H1 (cell line): Measurements from ENCODE around the gene HOMER2. TPM values are rescaled to one million over a fixed set of nuclear protein-coding genes. Genes with fewer than 3 reads are reported as not detected.

Experiments used
- CTCF ChIA-PET: fragments of 300-600 bp; sonication (Branson Sonifier 250); formaldehyde crosslinking; loops from one replicate; lab custom pipeline; 2021; ENCODE audit not compliant: partially characterized antibody; lab: Charles Lee
- POLR2A ChIA-PET: fragments of 300-600 bp; sonication (Branson Sonifier 250); formaldehyde crosslinking; loops from one replicate; lab custom pipeline; 2021; ENCODE audit warnings: inconsistent platforms; ENCODE audit not compliant: partially characterized antibody; lab: Charles Lee
- DNase-seq, 2 experiments: peaks; one replicate each; pipeline versions ENCODE4 v3.0.0 to v3.0.0-alpha.2; 2010 to 2022; ENCODE audit warnings: low spot score in 2 of 2, low read depth in 1 of 2, mixed read lengths in 1 of 2
- FAIRE-seq: peaks from 2 replicates; lab custom pipeline; 2011; peaks lifted over from hg19 to GRCh38; lab: Jason Lieb, UNC
- H2AFZ ChIP-seq: 2 replicates; pipeline ENCODE4 v1.8.1; 2012; ENCODE audit warnings: low read length, inconsistent platforms
- H2AK5ac ChIP-seq: 2 replicates; pipeline ENCODE4 v1.6.1; 2013; ENCODE audit warnings: low read depth, low read length
- H2BK120ac ChIP-seq: replicated peaks from 2 replicates; pipeline ENCODE3; 2013; ENCODE audit warnings: low read depth, low read length, inconsistent platforms
- H2BK12ac ChIP-seq: 2 replicates; pipeline ENCODE4 v1.6.1; 2013; ENCODE audit warnings: low read depth, low read length
- H2BK15ac ChIP-seq: 2 replicates; pipeline ENCODE4 v1.6.1; 2013; ENCODE audit warnings: low read length
- H2BK20ac ChIP-seq: 2 replicates; pipeline ENCODE4 v1.6.1; 2013; ENCODE audit warnings: low read length
- H2BK5ac ChIP-seq: 2 replicates; pipeline ENCODE4 v1.6.1; 2013; ENCODE audit warnings: low read depth, low read length
- H3K14ac ChIP-seq: 2 replicates; pipeline ENCODE4 v1.6.1; 2013; ENCODE audit warnings: inconsistent platforms; ENCODE audit not compliant: insufficient read length
- H3K18ac ChIP-seq: 2 replicates; pipeline ENCODE4 v1.6.1; 2013; ENCODE audit warnings: low read length; ENCODE audit errors: extremely low read depth
- H3K23ac ChIP-seq: 2 replicates; pipeline ENCODE4 v1.6.1; 2013; ENCODE audit warnings: inconsistent platforms; ENCODE audit not compliant: insufficient read length
- H3K23me2 ChIP-seq: 2 replicates; pipeline ENCODE4 v1.6.1; 2013; ENCODE audit warnings: low read depth, low read length
- H3K27ac ChIP-seq: 2 replicates; pipeline ENCODE4 v1.6.1; 2011; ENCODE audit warnings: low read depth, low read length, inconsistent platforms
- H3K27me3 ChIP-seq, 4 experiments: replicated peaks in 1 of 4; 1 replicate in 1 of 4; 2 replicates in 3 of 4; pipeline versions ENCODE4 v1.6.1 to v1.8.1; 2011 to 2013; ENCODE audit warnings: low read length in 3 of 4, mild to moderate bottlenecking in 3 of 4, inconsistent platforms in 2 of 4, mixed read lengths in 2 of 4, moderate library complexity in 1 of 4; ENCODE audit not compliant: control insufficient read depth in 3 of 4, insufficient read depth in 3 of 4; ENCODE audit errors: extremely low read depth in 1 of 4
- H3K36me3 ChIP-seq, 4 experiments: 2 replicates each; pipeline versions ENCODE4 v1.6.1 to v1.8.1; 2011 to 2013; ENCODE audit warnings: mild to moderate bottlenecking in 4 of 4, low read length in 3 of 4, moderate library complexity in 2 of 4, control low read depth in 1 of 4, inconsistent platforms in 1 of 4; ENCODE audit not compliant: insufficient read depth in 4 of 4, control insufficient read depth in 2 of 4
- H3K4ac ChIP-seq: replicated peaks from 2 replicates; pipeline ENCODE3; 2013; ENCODE audit warnings: low read length, low read depth, mixed read lengths, inconsistent platforms; ENCODE audit not compliant: insufficient read length
- H3K4me1 ChIP-seq, 4 experiments: replicated peaks in 1 of 4; 1 replicate in 1 of 4; 2 replicates in 3 of 4; pipeline versions ENCODE4 v1.6.1 to v1.8.1; 2011 to 2013; ENCODE audit warnings: low read length in 3 of 4, inconsistent platforms in 2 of 4, mixed read lengths in 1 of 4; ENCODE audit not compliant: insufficient read depth in 4 of 4, control insufficient read depth in 3 of 4
- H3K4me2 ChIP-seq, 2 experiments: 2 replicates each; pipeline versions ENCODE4 v1.6.1 to v1.8.1; 2011 to 2013; ENCODE audit warnings: low read depth in 2 of 2, low read length in 2 of 2, control low read depth in 1 of 2, inconsistent platforms in 1 of 2, mild to moderate bottlenecking in 1 of 2; ENCODE audit not compliant: insufficient read depth in 1 of 2
- H3K4me3 ChIP-seq, 4 experiments: fragments of 200-600, 300-600 bp in 1 of 4; sonication (generic), shearing (Covaris generic), sonication (Bioruptor Twin) in 1 of 4; 2 replicates each; pipeline versions ENCODE4 v1.5.1 to v1.8.1; 2011 to 2016; ENCODE audit warnings: low read length in 4 of 4, low read depth in 3 of 4, control low read depth in 2 of 4, inconsistent platforms in 2 of 4, mild to moderate bottlenecking in 2 of 4, mixed read lengths in 1 of 4, moderate library complexity in 1 of 4; ENCODE audit not compliant: insufficient read depth in 2 of 4; ENCODE audit errors: extremely low read depth in 1 of 4
- H3K56ac ChIP-seq: replicated peaks from 2 replicates; pipeline ENCODE3; 2013; ENCODE audit warnings: low read depth, mild to moderate bottlenecking, mixed read lengths, low read length, inconsistent platforms; ENCODE audit not compliant: insufficient read length
- H3K79me1 ChIP-seq: 2 replicates; pipeline ENCODE4 v1.6.1; 2013; ENCODE audit warnings: low read depth, low read length, control low read depth
- H3K79me2 ChIP-seq, 2 experiments: 2 replicates each; pipeline versions ENCODE4 v1.6.1 to v1.8.1; 2012 to 2013; ENCODE audit warnings: low read length in 2 of 2, mild to moderate bottlenecking in 2 of 2, inconsistent platforms in 1 of 2; ENCODE audit not compliant: insufficient read depth in 2 of 2, control insufficient read depth in 1 of 2
- H3K9ac ChIP-seq, 4 experiments: replicated peaks in 1 of 4; 1 replicate in 1 of 4; 2 replicates in 3 of 4; pipeline versions ENCODE4 v1.6.1 to v1.8.1; 2011 to 2013; ENCODE audit warnings: low read depth in 3 of 4, low read length in 3 of 4, control low read depth in 2 of 4, mild to moderate bottlenecking in 2 of 4, moderate library complexity in 2 of 4, inconsistent platforms in 1 of 4; ENCODE audit errors: extremely low read depth in 1 of 4
- H3K9me3 ChIP-seq, 2 experiments: 2 replicates each; pipeline versions ENCODE4 v1.6.1 to v1.8.1; 2012 to 2013; ENCODE audit warnings: mild to moderate bottlenecking in 2 of 2, moderate library complexity in 2 of 2, control low read depth in 1 of 2, inconsistent platforms in 1 of 2, low read depth in 1 of 2, low read length in 1 of 2, mixed read lengths in 1 of 2; ENCODE audit not compliant: insufficient read depth in 2 of 2
- H4K20me1 ChIP-seq, 2 experiments: replicated peaks in 1 of 2; 2 replicates each; pipeline versions ENCODE3 to v1.8.1; 2011 to 2013; ENCODE audit warnings: inconsistent platforms in 2 of 2, low read length in 2 of 2, mild to moderate bottlenecking in 1 of 2; ENCODE audit not compliant: insufficient read depth in 2 of 2, control insufficient read depth in 1 of 2
- H4K5ac ChIP-seq: 2 replicates; pipeline ENCODE4 v1.6.1; 2013; ENCODE audit warnings: low read length, low read depth, mixed read lengths, inconsistent platforms; ENCODE audit not compliant: insufficient read length
- H4K8ac ChIP-seq: 2 replicates; pipeline ENCODE4 v1.8.0; 2013; ENCODE audit warnings: mild to moderate bottlenecking, moderate library complexity, low read length, inconsistent platforms; ENCODE audit not compliant: insufficient read depth; ENCODE audit errors: extremely low read depth
- H4K91ac ChIP-seq: replicated peaks from 2 replicates; pipeline ENCODE3; 2013; ENCODE audit warnings: low read length, mixed read lengths, inconsistent platforms; ENCODE audit not compliant: insufficient read length
- ASH2L ChIP-seq: fragments of 200-600, 300-600 bp; sonication (generic); IDR thresholded peaks from one replicate; pipeline ENCODE4 v1.7.1; 2017; ENCODE audit warnings: low read length
- CBX5 ChIP-seq: fragments of 300-800, 300-1000 bp; sonication (generic); IDR thresholded peaks from 2 replicates; pipeline ENCODE4 v1.7.1; 2016; ENCODE audit warnings: antibody characterized with exemption, low read length, low read depth
- GTF2F1 ChIP-seq: IDR thresholded peaks from 2 replicates; pipeline ENCODE4 v1.6.1; 2012; ENCODE audit warnings: low read depth, low read length, improper control_type of control experiment, borderline replicate concordance
- HDAC6 ChIP-seq: IDR thresholded peaks from one replicate; pipeline ENCODE4 v1.7.1; 2012; ENCODE audit warnings: low read depth, mild to moderate bottlenecking, inconsistent platforms, low read length, moderate library complexity
- MAX ChIP-seq: IDR thresholded peaks from 2 replicates; pipeline ENCODE4 v1.6.1; 2012; ENCODE audit warnings: inconsistent platforms
- NANOG ChIP-seq: IDR thresholded peaks from 2 replicates; pipeline ENCODE4 v1.6.1; 2011; ENCODE audit warnings: low read length, low read depth, mild to moderate bottlenecking, inconsistent platforms; ENCODE audit not compliant: insufficient read depth, poor library complexity, severe bottlenecking
- NRF1 ChIP-seq: IDR thresholded peaks from 2 replicates; pipeline ENCODE4 v1.6.1; 2011; ENCODE audit warnings: mild to moderate bottlenecking, low read depth, low read length, improper control_type of control experiment
- RBBP5 ChIP-seq: IDR thresholded peaks from 2 replicates; pipeline ENCODE4 v1.7.1; 2012; ENCODE audit warnings: low read depth, mild to moderate bottlenecking, inconsistent platforms, low read length, moderate library complexity, borderline replicate concordance
- RNF2 ChIP-seq: fragments of 200-900, 300-1000 bp; sonication (generic); IDR thresholded peaks from 2 replicates; pipeline ENCODE4 v1.7.1; 2016; ENCODE audit warnings: borderline replicate concordance, low read depth, mild to moderate bottlenecking, antibody characterized with exemption, low read length; ENCODE audit not compliant: poor library complexity, severe bottlenecking; ENCODE audit errors: missing control alignments
- SIN3A ChIP-seq, 2 experiments: IDR thresholded peaks in 1 of 2; conservative IDR thresholded peaks in 1 of 2; 2 replicates each; pipeline ENCODE4 v1.6.1; 2011 to 2012; ENCODE audit warnings: low read length in 2 of 2, improper control_type of control experiment in 1 of 2, low read depth in 1 of 2, mild to moderate bottlenecking in 1 of 2
- SP1 ChIP-seq: IDR thresholded peaks from 2 replicates; pipeline ENCODE4 v1.6.1; 2011; ENCODE audit warnings: low read depth, low read length
- SP4 ChIP-seq: IDR thresholded peaks from 2 replicates; pipeline ENCODE4 v1.6.1; 2012; ENCODE audit warnings: low read length, inconsistent platforms
- SRF ChIP-seq: IDR thresholded peaks from 2 replicates; pipeline ENCODE4 v1.6.1; 2011; ENCODE audit warnings: mild to moderate bottlenecking, low read depth, low read length, moderate library complexity
- TAF1 ChIP-seq: IDR thresholded peaks from 2 replicates; pipeline ENCODE4 v1.6.1; 2011; ENCODE audit warnings: mild to moderate bottlenecking, low read depth, low read length
- WGBS, 2 experiments: shearing (Covaris generic) in 1 of 2; methylation state at CpG; one replicate each; pipeline versions ENCODE4 v1.1.6 to v1.1.7; 2013 to 2015; ENCODE audit warnings: low lambda C conversion rate in 2 of 2, mixed read lengths in 2 of 2, inconsistent platforms in 1 of 2, low coverage in 1 of 2, missing lambda C conversion rate in 1 of 2; ENCODE audit not compliant: insufficient replicate concordance in 2 of 2, insufficient coverage in 1 of 2, insufficient read length in 1 of 2; ENCODE audit errors: extremely low coverage in 1 of 2, missing lambda C conversion rate in 1 of 2; 5-methylcytosine and 5-hydroxymethylcytosine counted together
- polyA plus RNA-seq, 7 experiments: library from polyadenylated mRNA; depleted of rRNA in 3 of 7; stranded (reverse) in 5 of 7; unstranded in 2 of 7; fragments of >200 nt in 5 of 7; fragments of 200-250 nt in 2 of 7; gene quantifications; 1 replicate in 5 of 7; 2 replicates in 1 of 7; 4 replicates in 1 of 7; pipeline versions ENCODE4 v1.2.1 to v1.2.3, GENCODE V29; 2011 to 2013; ENCODE audit warnings: missing spikeins in 2 of 7, mixed read lengths in 2 of 7
- total RNA-seq: library from RNA; stranded (reverse); fragmentation: NEBNext Ultra II Directional; extraction: Animal tissue kit (Norgen Biotek cat#: 25700); gene quantifications from 2 replicates; pipeline ENCODE4 v1.2.1, GENCODE V29; 2021

The HOMER2 gene
- total and polyA plus RNA-seq, 2 of the 8 experiments (the other 6 are each of a cell fraction or from before 2014, with no cell fraction given) = 12.5 to 27.6 TPM

GRCh38 chr15:82835391-82835917 lies 117.1 kb downstream of the HOMER2 start:
- CTCF ChIA-PET = interaction anchor here (1.1 to 1.3 kb wide), 2 partner anchors 14 to 305 kb away, joined by 3 to 4 read pairs; no protein-coding TSS in a partner anchor
- Histone ChIP-seq H4K20me1 (no peaks in the 10 kb centered on the region), H3K4me3 (no peak overlapping the region), H3K23ac (no peak overlapping the region), H3K56ac (no peak overlapping the region), H2BK120ac (no peak overlapping the region), H3K27ac (no peak overlapping the region), H3K14ac (no peak overlapping the region), H2AFZ (no peak overlapping the region), H3K36me3 (peaks cover 0 to 21% (median 6%) of the 10 kb centered on the region in 4 experiments; a peak in 5 of 8 replicates), H4K91ac (no peak overlapping the region), H2BK15ac (no peak overlapping the region), H3K18ac (no peak overlapping the region), H3K9me3 (no peaks in the 10 kb centered on the region), H2BK5ac (no peak overlapping the region), H3K79me1 (no peaks in the 10 kb centered on the region), H3K27me3 (no peaks in the 10 kb centered on the region), H3K79me2 (no peaks in the 10 kb centered on the region), H3K4me2 (no peak overlapping the region), H4K5ac (no peak overlapping the region), H3K9ac (no peak overlapping the region), H3K4me1 (no peaks in the 10 kb centered on the region), H2BK20ac (no peak overlapping the region), H2AK5ac (no peak overlapping the region), H2BK12ac (no peak overlapping the region), H4K8ac (no peak overlapping the region), H3K23me2 (no peaks in the 10 kb centered on the region), H3K4ac (no peak overlapping the region)
- WGBS, 2 experiments = 81% methylated on average over 7 of the region's 7 CpGs; no CpG with 5 or more reads in 1 of the 2 experiments
- POLR2A ChIA-PET = no interaction called here
- DNase-seq (no peak), FAIRE-seq (no peak)
- TF ChIP-seq TAF1 (no peak), SP1 (no peak), HDAC6 (no peak), SP4 (no peak), RNF2 (no peak), SRF (no peak), MAX (no peak), GTF2F1 (no peak), SIN3A (conservative IDR thresholded peaks at IDR 0.05 in 1 of 2, IDR thresholded peaks at IDR 0.05 in 1 of 2; ENCODE audit: low read depth in 1 of 2, low read length in 2 of 2) (no peak), CBX5 (no peak), NANOG (no peak), RBBP5 (no peak), NRF1 (no peak), ASH2L (no peak)
